Right lobe of liver (tissue), 6 donors: ENCODE measurements around the gene FAM184A. TPM values are rescaled to one million over a fixed set of nuclear protein-coding genes. Genes with fewer than 3 reads are reported as not detected.

Source experiments
- ATAC-seq, 4 donors: fragments of 200-7000 bp; cut with Tn5 transposase; one replicate each; pipeline ENCODE4 v1.9.1; 2020; ENCODE audit warnings: mild to moderate bottlenecking in 4 of 4, moderate library complexity in 4 of 4
- DNase-seq, 3 donors: peaks; one replicate each; pipeline ENCODE4 v3.0.0-alpha.2; 2020
- H3K27ac ChIP-seq, 3 donors: fragments of 200-600 bp; one replicate each; pipeline ENCODE4 v1.8.0; 2022
- H3K27me3 ChIP-seq, 2 donors: fragments of 200-600 bp; one replicate each; pipeline ENCODE4 v1.8.0; 2022
- H3K36me3 ChIP-seq, 4 donors: fragments of 200-600 bp; sonication (generic) in 1 of 4; one replicate each; pipeline versions ENCODE4 v1.5.1 to v1.8.0; 2017 to 2022; ENCODE audit warnings: control low read depth in 1 of 4
- H3K4me1 ChIP-seq, 4 donors: fragments of 200-600 bp; sonication (generic) in 1 of 4; one replicate each; pipeline versions ENCODE4 v1.5.1 to v1.8.0; 2017 to 2022; ENCODE audit warnings: control low read depth in 1 of 4
- H3K4me3 ChIP-seq, 3 donors: fragments of 200-600 bp; one replicate each; pipeline ENCODE4 v1.8.0; 2022
- H3K9me3 ChIP-seq, 4 donors: fragments of 200-600 bp; sonication (generic) in 1 of 4; one replicate each; pipeline versions ENCODE4 v1.5.1 to v1.8.0; 2017 to 2022; ENCODE audit warnings: control low read depth in 1 of 4
- POLR2A ChIP-seq: fragments of 450-650 bp; IDR thresholded peaks from one replicate; pipeline ENCODE4 v1.6.1; 2017; ENCODE audit warnings: antibody characterized with exemption, mild to moderate bottlenecking
- WGBS: methylation state at CpG from one replicate; pipeline ENCODE4 v1.1.6; 2018; ENCODE audit warnings: low coverage, low lambda C conversion rate; ENCODE audit not compliant: insufficient coverage; ENCODE audit errors: missing lambda C conversion rate; 5-methylcytosine and 5-hydroxymethylcytosine counted together
- intact Hi-C, 2 donors: fragments of 100-400 bp; cut with DNase I; formaldehyde crosslinking; loops; one replicate each; pipeline versions ENCODE4 v1.11.2 to v1.14.1; 2022
- total RNA-seq, 6 experiments: library from RNA; depleted of rRNA in 2 of 6; stranded (reverse); fragments of >200 nt in 2 of 6; fragmentation: NEBNext Ultra II Directional in 3 of 6; extraction: Animal tissue kit (Norgen Biotek cat#: 25700) in 3 of 6; gene quantifications; one replicate each; pipeline versions ENCODE4 v1.1.0 to v1.2.4, GENCODE V29; 2016 to 2023
- TF ChIP-seq, protein P1 (sequence below), 4 donors: fragments of 200-600 bp in 3 of 4; fragments of 450-650 bp in 1 of 4; IDR thresholded peaks; one replicate each; pipeline versions ENCODE4 v1.5.1 to v1.8.0; 2016 to 2022; ENCODE audit warnings: antibody characterized with exemption in 4 of 4, mild to moderate bottlenecking in 2 of 4
- donor health status: DM: no; HTN: yes; CAD: no.
- donor health status: DM: no; HTN: no; CAD: no.
- donor health status: DM: no; HTN: no; CAD: no.
- donor health status: DM: no; HTN: yes; CAD: no.
- donor health status: DM: no; HTN: yes; CAD: no.

FAM184A gene
- total RNA-seq, 6 experiments from 2014 or later = 2.5 to 5.0 (median 3.2) TPM

DNA sequence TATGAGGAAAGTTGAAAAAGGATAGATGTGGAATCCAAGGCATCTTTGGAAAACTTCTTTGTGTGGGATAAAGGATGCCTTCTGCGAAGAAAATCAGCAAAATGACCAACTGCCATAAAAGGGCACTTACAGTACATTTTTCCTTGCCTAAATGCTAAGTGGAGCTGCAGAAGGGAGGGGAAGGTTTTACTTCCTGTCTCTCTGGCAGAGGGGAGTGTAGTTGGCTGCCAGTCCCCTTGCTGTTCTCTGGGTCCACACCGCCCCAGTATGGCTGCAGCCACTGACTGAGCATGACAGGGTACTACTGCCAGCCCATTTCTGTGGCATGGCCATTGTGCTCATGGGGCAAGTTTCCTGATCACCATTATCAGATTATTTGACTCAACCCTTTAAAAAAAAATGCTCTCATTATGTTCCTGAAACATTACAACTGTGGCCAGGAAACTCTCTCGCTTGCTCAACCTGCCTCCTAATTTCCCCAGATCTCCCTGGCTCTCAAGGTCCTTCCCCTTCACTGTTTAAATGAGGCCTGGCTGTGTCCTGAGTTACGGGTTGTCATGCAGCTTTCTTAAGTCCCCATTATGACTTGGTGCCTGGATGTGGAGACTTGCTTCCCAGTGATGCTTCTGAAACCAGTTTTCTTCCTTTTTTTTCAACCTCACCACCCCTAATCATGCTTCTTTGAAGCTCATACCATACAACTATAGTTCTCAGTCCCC lies 34.5 kb upstream of the FAM184A start:
- TF ChIP-seq, protein P1, sequence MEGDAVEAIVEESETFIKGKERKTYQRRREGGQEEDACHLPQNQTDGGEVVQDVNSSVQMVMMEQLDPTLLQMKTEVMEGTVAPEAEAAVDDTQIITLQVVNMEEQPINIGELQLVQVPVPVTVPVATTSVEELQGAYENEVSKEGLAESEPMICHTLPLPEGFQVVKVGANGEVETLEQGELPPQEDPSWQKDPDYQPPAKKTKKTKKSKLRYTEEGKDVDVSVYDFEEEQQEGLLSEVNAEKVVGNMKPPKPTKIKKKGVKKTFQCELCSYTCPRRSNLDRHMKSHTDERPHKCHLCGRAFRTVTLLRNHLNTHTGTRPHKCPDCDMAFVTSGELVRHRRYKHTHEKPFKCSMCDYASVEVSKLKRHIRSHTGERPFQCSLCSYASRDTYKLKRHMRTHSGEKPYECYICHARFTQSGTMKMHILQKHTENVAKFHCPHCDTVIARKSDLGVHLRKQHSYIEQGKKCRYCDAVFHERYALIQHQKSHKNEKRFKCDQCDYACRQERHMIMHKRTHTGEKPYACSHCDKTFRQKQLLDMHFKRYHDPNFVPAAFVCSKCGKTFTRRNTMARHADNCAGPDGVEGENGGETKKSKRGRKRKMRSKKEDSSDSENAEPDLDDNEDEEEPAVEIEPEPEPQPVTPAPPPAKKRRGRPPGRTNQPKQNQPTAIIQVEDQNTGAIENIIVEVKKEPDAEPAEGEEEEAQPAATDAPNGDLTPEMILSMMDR (IDR thresholded peaks at IDR 0.05) = no peak
- TF ChIP-seq POLR2A = no peak
- no peaks in the 10 kb centered on the region for H3K9me3 ChIP-seq
- H3K27me3 ChIP-seq = no peaks in the 10 kb centered on the region
- ATAC-seq (no peak), DNase-seq (no peak)
- intact Hi-C loops = loop anchor here in 1 of 2 donors (5.0 kb wide), 1 partner anchor 146 kb away; no protein-coding TSS in a partner anchor
- H3K27ac ChIP-seq = no peak overlapping the region
- H3K4me3 ChIP-seq = no peak overlapping the region
- H3K36me3 ChIP-seq = no peaks in the 10 kb centered on the region
- H3K4me1 ChIP-seq = no peaks in the 10 kb centered on the region
- 53% methylated on average over 4 of the region's 4 CpGs for WGBS

DNA sequence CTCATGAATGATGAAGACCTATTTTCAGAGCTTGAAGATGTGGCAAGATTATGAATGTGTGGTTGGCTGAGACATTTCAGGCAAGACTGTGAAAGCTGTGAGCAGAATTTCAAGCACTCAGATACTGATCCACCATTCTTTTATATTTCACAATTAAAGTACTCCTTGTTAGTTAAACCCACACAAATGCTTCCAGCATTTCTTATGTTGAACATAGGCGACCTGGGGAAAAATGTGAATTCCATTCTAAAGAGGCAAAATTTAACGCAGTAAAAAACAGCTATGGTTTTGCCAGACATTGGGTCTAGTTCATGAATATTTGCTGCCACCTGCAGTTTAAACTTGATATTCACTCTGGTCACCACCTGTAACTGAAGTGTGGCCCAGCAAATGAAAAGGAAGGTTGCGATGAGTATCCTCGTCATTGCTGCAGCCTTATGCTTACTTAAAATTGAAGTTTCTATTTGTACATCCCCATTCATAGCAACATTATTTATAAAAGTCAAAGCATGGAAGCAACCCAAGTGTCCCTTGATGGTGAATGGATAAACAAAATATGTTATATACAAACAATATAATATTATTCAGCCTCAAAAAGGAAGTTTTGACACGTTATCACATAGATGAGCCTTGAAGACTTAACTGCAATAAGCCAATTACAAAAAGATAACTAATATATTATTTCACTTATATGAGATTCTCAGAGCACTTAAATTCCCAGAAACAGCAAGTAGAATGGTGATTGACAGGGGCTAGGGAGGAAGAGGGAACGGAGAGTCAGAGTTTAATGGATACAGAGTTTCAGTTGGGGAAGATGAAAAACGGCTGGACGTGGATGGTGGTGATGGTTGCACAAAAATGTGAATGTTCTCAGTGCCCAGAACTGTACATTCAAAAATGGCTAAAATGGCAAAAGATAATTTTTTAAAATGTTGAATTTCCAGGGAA lies 32.4 kb upstream of the FAM184A start:
- ATAC-seq (peak; percentile 93 to 99 (median 94)), DNase-seq (peak in 1 of 3 donors; percentile 49)
- H3K27ac ChIP-seq = no peak overlapping the region
- no peaks in the 10 kb centered on the region for H3K9me3 ChIP-seq
- H3K4me3 ChIP-seq = no peak overlapping the region
- H3K36me3 ChIP-seq = no peaks in the 10 kb centered on the region
- intact Hi-C loops = loop anchor here in 1 of 2 donors (5.0 kb wide), 1 partner anchor 144 kb away; no protein-coding TSS in a partner anchor
- no peaks in the 10 kb centered on the region for H3K27me3 ChIP-seq
- no peaks in the 10 kb centered on the region for H3K4me1 ChIP-seq
- 20% methylated on average over 8 of the region's 8 CpGs for WGBS
- TF ChIP-seq POLR2A = no peak
- TF ChIP-seq, protein P1 (IDR thresholded peaks at IDR 0.05) = peak; percentile 63 to 83 (median 68)

DNA sequence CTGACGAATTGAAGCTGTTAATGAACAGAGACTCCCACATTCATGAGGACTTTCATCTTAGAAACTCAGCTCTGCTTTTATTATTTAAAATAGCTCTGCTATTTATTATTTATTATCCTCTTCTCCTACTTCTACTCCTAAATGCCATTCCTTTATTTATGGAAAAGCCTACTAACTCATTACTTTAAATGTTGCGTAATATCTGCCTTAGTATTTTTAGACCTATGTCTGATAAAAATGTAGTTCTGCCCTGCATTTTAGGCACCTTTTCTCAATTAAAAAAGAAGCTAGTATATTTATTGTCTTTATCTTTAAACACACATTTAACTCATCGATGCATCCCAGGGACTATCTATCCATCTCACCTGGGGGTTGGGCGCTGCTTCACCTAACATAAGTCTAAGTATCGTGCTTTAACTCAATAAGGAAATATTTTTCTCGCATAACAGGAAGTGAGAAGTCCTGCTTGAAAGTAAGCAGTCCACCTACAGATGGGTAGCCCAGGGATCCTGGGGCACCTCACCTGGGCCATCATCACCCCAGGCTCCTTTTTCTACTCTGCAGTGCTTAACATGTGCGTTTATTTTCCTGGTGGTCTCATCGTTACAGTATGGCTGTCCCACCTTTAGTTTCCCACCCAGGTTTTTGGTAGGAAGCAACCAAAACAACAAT lies 31.3 kb upstream of the FAM184A start:
- no peaks in the 10 kb centered on the region for H3K36me3 ChIP-seq
- no peaks in the 10 kb centered on the region for H3K27me3 ChIP-seq
- no peak overlapping the region for H3K27ac ChIP-seq
- ATAC-seq (no peak), DNase-seq (no peak)
- no peaks in the 10 kb centered on the region for H3K9me3 ChIP-seq
- TF ChIP-seq POLR2A = no peak
- TF ChIP-seq, protein P1 (IDR thresholded peaks at IDR 0.05) = no peak
- no peak overlapping the region for H3K4me3 ChIP-seq
- no peaks in the 10 kb centered on the region for H3K4me1 ChIP-seq
- intact Hi-C loops = loop anchor here (5.0 kb wide), 2 partner anchors 137 to 142 kb away; no protein-coding TSS in a partner anchor
- 66% methylated on average over 8 of the region's 8 CpGs for WGBS

DNA sequence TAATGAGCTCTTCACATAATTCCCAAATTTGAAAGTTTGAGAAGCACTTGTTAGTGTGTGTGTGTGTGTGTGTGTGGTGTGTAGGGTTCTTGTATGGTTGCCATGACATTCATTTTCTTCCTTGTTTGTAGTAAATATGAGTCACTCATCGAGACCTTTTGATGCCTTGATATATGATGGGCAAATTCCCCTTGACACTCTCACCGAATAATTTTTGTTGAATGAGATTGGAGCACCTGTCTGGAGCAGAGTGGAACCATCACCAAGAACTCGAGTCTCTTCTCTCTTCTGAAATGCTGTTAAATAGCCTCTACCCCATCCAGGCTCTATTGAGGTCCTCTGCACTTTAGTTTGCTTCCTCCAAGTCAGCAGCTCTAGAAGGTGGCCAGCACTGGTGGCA lies 29.6 kb upstream of the FAM184A start:
- DNase-seq (no peak), ATAC-seq (no peak)
- H3K9me3 ChIP-seq = no peaks in the 10 kb centered on the region
- no peaks in the 10 kb centered on the region for H3K36me3 ChIP-seq
- H3K4me1 ChIP-seq = no peaks in the 10 kb centered on the region
- no peaks in the 10 kb centered on the region for H3K27me3 ChIP-seq
- H3K4me3 ChIP-seq = no peak overlapping the region
- intact Hi-C loops = loop anchor here in 1 of 2 donors (5.0 kb wide), 1 partner anchor 136 kb away; no protein-coding TSS in a partner anchor
- 69% methylated on average over 3 of the region's 3 CpGs for WGBS
- no peak overlapping the region for H3K27ac ChIP-seq
- TF ChIP-seq, protein P1 (IDR thresholded peaks at IDR 0.05) = no peak
- no peak for TF ChIP-seq POLR2A
